Measurements from ENCODE around the gene XAGE3.

Gene XAGE3

GRCh38 chrX:52839137-52839536 lies 28.7 kb downstream of the XAGE3 start:
- DNase-seq = no peak

DNA sequence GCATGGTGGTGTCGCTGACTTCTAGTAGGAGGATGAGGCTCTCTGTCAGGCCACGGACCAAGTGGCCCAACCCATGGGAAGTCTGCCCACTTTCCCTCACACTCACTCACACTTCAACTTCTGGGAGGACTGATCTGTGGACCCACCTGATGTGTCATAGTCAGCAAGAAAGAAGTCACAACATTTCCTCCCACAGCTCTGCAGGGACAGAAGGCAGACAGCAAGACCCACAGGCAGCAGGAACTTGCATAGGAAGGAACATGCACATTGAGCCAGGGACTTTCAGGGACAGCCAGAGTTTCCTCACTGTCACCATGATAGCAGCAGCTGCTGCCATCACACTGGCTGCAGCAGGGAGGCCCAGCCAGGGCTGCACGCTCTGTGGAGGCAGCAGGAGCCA lies 37.3 kb downstream of the XAGE3 start:
- no peak for DNase-seq

DNA sequence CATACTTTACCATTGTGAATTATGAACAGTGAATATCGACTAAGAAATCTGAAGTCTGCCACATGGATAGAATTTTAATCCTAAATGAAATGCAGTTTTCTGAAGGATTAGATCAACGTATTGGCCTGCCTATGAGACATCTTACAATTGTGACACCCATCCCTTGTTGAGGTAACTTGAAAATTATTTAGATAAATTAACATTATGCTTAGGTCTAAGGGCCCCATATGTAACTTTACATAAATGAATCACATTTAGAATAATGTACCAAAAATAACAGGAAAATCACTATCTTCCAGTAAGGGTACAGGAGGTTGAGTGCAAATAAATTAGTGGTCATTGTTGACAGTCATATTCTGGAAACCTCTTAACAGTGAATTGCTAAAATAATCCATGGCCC lies 43.3 kb downstream of the XAGE3 start:
- no peak for DNase-seq

- DNase-seq = no peak
These were observed 46.7 kb downstream of the XAGE3 start for GRCh38 chrX:52821079-52821760.

DNA sequence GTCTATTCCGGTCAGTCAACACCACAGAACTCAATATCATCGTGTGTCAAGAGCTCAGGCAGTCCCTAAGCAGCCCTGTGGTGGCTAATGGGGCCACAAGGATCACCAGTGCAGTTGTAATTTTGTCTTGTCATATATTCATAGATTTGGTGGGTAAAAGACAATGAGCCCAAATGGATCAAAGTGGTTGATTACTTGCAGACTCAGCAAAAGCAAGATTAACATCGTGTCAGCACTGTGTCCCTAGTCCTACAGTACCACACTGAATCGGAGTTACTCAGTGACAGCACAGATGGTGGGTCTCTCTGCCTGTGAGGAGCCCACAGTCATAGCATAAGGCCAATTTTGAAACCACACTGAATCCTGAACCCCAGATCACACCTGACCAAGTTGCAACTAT lies 48.1 kb downstream of the XAGE3 start:
- DNase-seq = no peak

Measured in CD4-positive, alpha-beta T cell treated with Interleukin-21 for 1 hour (primary cell).